ENCODE results near the gene MRPS15. TPM values are rescaled to one million over a fixed set of nuclear protein-coding genes. Genes with fewer than 3 reads are reported as not detected.

MRPS15 gene
- total and polyA plus RNA-seq, 2 donors (not counting 3 experiments of a cell fraction or from before 2014, with no cell fraction given): 47.1 to 105 TPM

DNA sequence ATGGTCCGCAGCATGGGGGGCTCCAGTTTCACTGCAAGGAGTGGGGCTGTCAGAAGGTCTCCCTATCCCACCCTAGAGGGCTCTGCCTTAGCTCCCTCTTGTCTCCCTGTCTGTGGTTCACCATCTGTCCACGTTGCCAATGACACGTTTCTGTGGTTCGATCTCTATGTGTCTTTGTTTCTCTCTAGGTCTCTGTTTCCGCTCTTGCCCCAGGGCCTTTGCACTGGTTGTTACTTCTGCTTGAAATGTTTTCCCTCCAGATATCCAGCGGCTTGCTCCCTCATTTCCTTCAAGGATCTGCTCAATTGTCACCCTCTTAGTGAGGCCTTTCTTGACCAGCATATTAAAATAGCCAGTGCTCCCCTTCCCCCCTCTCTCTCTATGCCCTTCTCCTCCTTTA lies 8.5 kb upstream of the MRPS15 start:
- Histone ChIP-seq H2AFZ (ENCODE audit: low read depth, low read length) (no peak overlapping the region), H3K36me3 (ENCODE audit: control insufficient read depth in 2 of 2, extremely low read depth in 1 of 2, insufficient read depth in 2 of 2, low read length in 2 of 2) (no peaks in the 10 kb centered on the region), H3K9ac (replicated peaks; ENCODE audit: extremely low read depth, insufficient read depth, low read length) (no peak overlapping the region), H3K27me3 (ENCODE audit: control insufficient read depth in 2 of 2, insufficient read depth in 2 of 2, low read length in 2 of 2) (no peaks in the 10 kb centered on the region), H3K4me2 (ENCODE audit: insufficient read depth, low read length) (no peak overlapping the region), H3K27ac (ENCODE audit: insufficient read depth, low read depth, low read length) (no peak overlapping the region), H3K79me2 (ENCODE audit: control insufficient read depth, insufficient read depth, low read length) (no peaks in the 10 kb centered on the region), H3K9me1 (replicated peaks; ENCODE audit: control insufficient read depth, extremely low read depth, insufficient read depth, low read length) (no peaks in the 10 kb centered on the region), H3K9me3 (replicated peaks; ENCODE audit: control insufficient read depth, insufficient read depth, low read length) (no peaks in the 10 kb centered on the region), H4K20me1 (replicated peaks; ENCODE audit: control insufficient read depth, extremely low read depth, insufficient read depth, low read length) (no peaks in the 10 kb centered on the region), H3K4me3 (replicated peaks in 1 of 3; ENCODE audit: insufficient read depth in 1 of 3, low read depth in 1 of 3, low read length in 3 of 3) (no peak overlapping the region), H3K4me1 (ENCODE audit: control insufficient read depth, extremely low read depth, insufficient read depth, low read length) (no peaks in the 10 kb centered on the region)
- BruUV-seq (replicated peaks): no TSS peak
- POLR2A ChIA-PET: no interaction called here
- DNase-seq (ENCODE audit: low read depth, low spot score): no peak
- intact Hi-C loops (cut with micrococcal nuclease): no loop called here
- no peak for FAIRE-seq
- CTCF ChIA-PET: interaction anchor here (1.0 kb wide), 1 partner anchor 44 kb away, joined by 3 read pairs; no protein-coding TSS in a partner anchor
- TF ChIP-seq EZH2 (IDR thresholded peaks at IDR 0.05; ENCODE audit: borderline replicate concordance, low read depth, low read length, severe bottlenecking) (no peak), POLR2A (IDR thresholded peaks at IDR 0.05; ENCODE audit: low read depth, low read length) (no peak), GATA2 (IDR thresholded peaks at IDR 0.05; ENCODE audit: insufficient read depth, insufficient read length, low read depth, low read length) (no peak), JUN (IDR thresholded peaks at IDR 0.05; ENCODE audit: borderline replicate concordance, insufficient read depth, insufficient read length, low read depth) (no peak), MYC (IDR thresholded peaks at IDR 0.05; ENCODE audit: low read depth, low read length) (no peak), FOS (IDR thresholded peaks at IDR 0.05; ENCODE audit: borderline replicate concordance, insufficient read depth, low read length) (no peak), POLR2AphosphoS5 (IDR thresholded peaks at IDR 0.05; ENCODE audit: insufficient read depth, low read depth, low read length) (no peak)
- TF ChIP-seq, protein P1, sequence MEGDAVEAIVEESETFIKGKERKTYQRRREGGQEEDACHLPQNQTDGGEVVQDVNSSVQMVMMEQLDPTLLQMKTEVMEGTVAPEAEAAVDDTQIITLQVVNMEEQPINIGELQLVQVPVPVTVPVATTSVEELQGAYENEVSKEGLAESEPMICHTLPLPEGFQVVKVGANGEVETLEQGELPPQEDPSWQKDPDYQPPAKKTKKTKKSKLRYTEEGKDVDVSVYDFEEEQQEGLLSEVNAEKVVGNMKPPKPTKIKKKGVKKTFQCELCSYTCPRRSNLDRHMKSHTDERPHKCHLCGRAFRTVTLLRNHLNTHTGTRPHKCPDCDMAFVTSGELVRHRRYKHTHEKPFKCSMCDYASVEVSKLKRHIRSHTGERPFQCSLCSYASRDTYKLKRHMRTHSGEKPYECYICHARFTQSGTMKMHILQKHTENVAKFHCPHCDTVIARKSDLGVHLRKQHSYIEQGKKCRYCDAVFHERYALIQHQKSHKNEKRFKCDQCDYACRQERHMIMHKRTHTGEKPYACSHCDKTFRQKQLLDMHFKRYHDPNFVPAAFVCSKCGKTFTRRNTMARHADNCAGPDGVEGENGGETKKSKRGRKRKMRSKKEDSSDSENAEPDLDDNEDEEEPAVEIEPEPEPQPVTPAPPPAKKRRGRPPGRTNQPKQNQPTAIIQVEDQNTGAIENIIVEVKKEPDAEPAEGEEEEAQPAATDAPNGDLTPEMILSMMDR (IDR thresholded peaks at IDR 0.05; ENCODE audit: extremely low read depth in 1 of 2, insufficient read depth in 1 of 2, low read depth in 1 of 2, low read length in 2 of 2): no peak
- TF ChIP-seq, protein P2, sequence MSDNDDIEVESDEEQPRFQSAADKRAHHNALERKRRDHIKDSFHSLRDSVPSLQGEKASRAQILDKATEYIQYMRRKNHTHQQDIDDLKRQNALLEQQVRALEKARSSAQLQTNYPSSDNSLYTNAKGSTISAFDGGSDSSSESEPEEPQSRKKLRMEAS (IDR thresholded peaks at IDR 0.05; ENCODE audit: insufficient read depth, insufficient read length): no peak
- dilution Hi-C loops (cut with MboI; ENCODE audit: extremely low pct_ligation_motif_present, low sequenced_read_pairs): no loop called here

All from endothelial cell of umbilical vein (primary cell).